Naive B cell (primary cell): ENCODE results near the gene CSMD2. TPM values are rescaled to one million over a fixed set of nuclear protein-coding genes. Genes with fewer than 3 reads are reported as not detected.

Source experiments
- ATAC-seq, 2 donors: fragments of 150-1000 bp; cut with Tn5 transposase; 2 replicates each; pipeline ENCODE4 v1.10.0; 2021; ENCODE audit warnings: low read depth in 2 of 2, mild to moderate bottlenecking in 2 of 2, moderate library complexity in 2 of 2
- DNase-seq: peaks from one replicate; pipeline ENCODE4 v3.0.0; 2022
- H3K27ac Mint-ChIP-seq, 6 donors: one replicate each; pipeline ENCODE4 v1.8.0; 2020 to 2022; ENCODE audit warnings: mild to moderate bottlenecking in 6 of 6, mixed read lengths in 6 of 6, moderate library complexity in 5 of 6, inconsistent platforms in 2 of 6
- H3K27me3 Mint-ChIP-seq, 3 donors: one replicate each; pipeline ENCODE4 v1.8.0; 2021 to 2022; ENCODE audit warnings: mixed read lengths in 3 of 3, mild to moderate bottlenecking in 1 of 3
- H3K36me3 Mint-ChIP-seq, 2 donors: one replicate each; pipeline ENCODE4 v1.8.0; 2020 to 2022; ENCODE audit warnings: mixed read lengths in 2 of 2, inconsistent platforms in 1 of 2, mild to moderate bottlenecking in 1 of 2
- H3K4me1 Mint-ChIP-seq, 3 donors: one replicate each; pipeline ENCODE4 v1.8.0; 2020 to 2022; ENCODE audit warnings: mixed read lengths in 3 of 3, inconsistent platforms in 1 of 3, mild to moderate bottlenecking in 1 of 3, moderate library complexity in 1 of 3
- H3K4me3 Mint-ChIP-seq, 8 donors: one replicate each; pipeline ENCODE4 v1.8.0; 2020 to 2022; ENCODE audit warnings: mild to moderate bottlenecking in 8 of 8, mixed read lengths in 8 of 8, moderate library complexity in 8 of 8, inconsistent platforms in 2 of 8
- H3K9me3 Mint-ChIP-seq, 7 donors: one replicate each; pipeline ENCODE4 v1.8.0; 2020 to 2022; ENCODE audit warnings: mixed read lengths in 7 of 7, mild to moderate bottlenecking in 5 of 7, inconsistent platforms in 2 of 7, moderate library complexity in 1 of 7
- polyA plus RNA-seq, 6 donors: library from polyadenylated mRNA; unstranded; fragments of 300-500 nt; fragmentation: Illumina TruSeq; gene quantifications; one replicate each; pipeline ENCODE4 v1.2.3, GENCODE V29; 2021; ENCODE audit warnings: low read depth in 6 of 6

CSMD2 gene
- polyA plus RNA-seq, 6 donors from 2014 or later, result not detected

- Mint-ChIP-seq H3K9me3 (peaks cover 3 to 18% (median 4%) of the 10 kb centered on the region in 7 donors), H3K4me3 (no peak overlapping the region)
- no peak for ATAC-seq
These were observed 406.3 kb downstream of the CSMD2 start for GRCh38 chr1:33758698-33759097.

DNA sequence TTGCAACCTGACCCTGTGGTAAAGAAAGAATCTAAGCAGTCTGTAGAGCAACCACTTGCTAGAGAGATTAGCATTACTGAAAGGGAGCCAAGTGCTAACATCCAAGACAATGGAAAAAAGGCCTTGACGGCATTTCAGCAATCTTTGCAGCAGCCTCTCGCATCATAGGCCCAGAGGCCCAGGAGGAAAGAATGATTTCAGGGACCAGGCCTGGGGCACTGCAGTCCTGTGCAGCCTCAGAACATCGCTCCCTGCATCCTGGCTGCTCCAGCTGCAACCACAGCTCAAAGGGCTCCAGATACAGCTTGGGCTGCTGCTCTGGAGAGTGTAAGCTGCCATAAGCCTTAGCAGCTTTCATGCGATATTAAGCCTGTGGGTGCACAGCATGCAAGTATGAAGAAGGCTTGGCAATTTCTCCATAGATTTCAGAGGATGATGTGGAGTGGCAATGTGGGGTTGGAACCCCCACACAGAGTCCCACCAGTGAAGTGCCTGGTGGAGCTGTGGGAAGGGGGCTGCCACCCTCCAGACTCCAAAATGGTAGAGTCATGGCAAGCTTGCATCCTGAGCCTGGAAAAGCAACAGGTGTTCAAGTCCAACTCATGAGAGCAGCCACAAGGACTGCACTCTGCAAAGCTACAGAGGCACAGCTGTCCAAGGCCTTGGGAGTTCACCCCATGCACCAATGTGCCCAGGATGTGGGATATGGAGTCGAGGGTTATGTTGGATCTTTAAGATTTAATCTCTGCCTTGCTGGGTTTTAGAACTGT, 411.8 kb downstream of the CSMD2 start:
- no peak for DNase-seq
- peaks cover 0 to 20% of the 10 kb centered on the region in 2 donors for H3K36me3 Mint-ChIP-seq
- ATAC-seq, result no peak
- H3K27ac Mint-ChIP-seq, result no peak overlapping the region
- H3K9me3 Mint-ChIP-seq, result peaks cover 5 to 25% (median 15%) of the 10 kb centered on the region in 7 donors
- H3K27me3 Mint-ChIP-seq, result peaks cover 6 to 14% (median 8%) of the 10 kb centered on the region in 3 donors
- no peak overlapping the region for H3K4me3 Mint-ChIP-seq
- no peaks in the 10 kb centered on the region for H3K4me1 Mint-ChIP-seq

More at GRCh38 chr1:33758698-33759097, 406.3 kb downstream of the CSMD2 start:
- no peaks in the 10 kb centered on the region for H3K4me1 Mint-ChIP-seq
- DNase-seq, result no peak
- H3K27me3 Mint-ChIP-seq, result peaks cover 8 to 10% (median 9%) of the 10 kb centered on the region in 3 donors
- no peak overlapping the region for H3K27ac Mint-ChIP-seq
- H3K36me3 Mint-ChIP-seq, result no peaks in the 10 kb centered on the region

GRCh38 chr1:33745942-33746341, 419.1 kb downstream of the CSMD2 start:
- H3K27me3 Mint-ChIP-seq, result peaks cover 7 to 22% (median 11%) of the 10 kb centered on the region in 3 donors
- peaks cover 0 to 3% (median 0%) of the 10 kb centered on the region in 7 donors for H3K9me3 Mint-ChIP-seq
- H3K4me1 Mint-ChIP-seq, result no peaks in the 10 kb centered on the region
- no peak overlapping the region for H3K27ac Mint-ChIP-seq
- H3K36me3 Mint-ChIP-seq, result peaks cover 0 to 3% of the 10 kb centered on the region in 2 donors
- no peak overlapping the region for H3K4me3 Mint-ChIP-seq
- DNase-seq, result no peak
- ATAC-seq, result no peak

GRCh38 chr1:33743221-33743998, 421.6 kb downstream of the CSMD2 start:
- Mint-ChIP-seq H3K27ac (no peak overlapping the region), H3K4me1 (no peaks in the 10 kb centered on the region), H3K27me3 (peaks cover 9 to 19% (median 11%) of the 10 kb centered on the region in 3 donors), H3K36me3 (no peaks in the 10 kb centered on the region), H3K9me3 (peaks cover 0 to 2% (median 0%) of the 10 kb centered on the region in 7 donors), H3K4me3 (peak overlapping the region in 1 of 8 donors; percentile 74)
- ATAC-seq, result no peak
- DNase-seq, result no peak

DNA sequence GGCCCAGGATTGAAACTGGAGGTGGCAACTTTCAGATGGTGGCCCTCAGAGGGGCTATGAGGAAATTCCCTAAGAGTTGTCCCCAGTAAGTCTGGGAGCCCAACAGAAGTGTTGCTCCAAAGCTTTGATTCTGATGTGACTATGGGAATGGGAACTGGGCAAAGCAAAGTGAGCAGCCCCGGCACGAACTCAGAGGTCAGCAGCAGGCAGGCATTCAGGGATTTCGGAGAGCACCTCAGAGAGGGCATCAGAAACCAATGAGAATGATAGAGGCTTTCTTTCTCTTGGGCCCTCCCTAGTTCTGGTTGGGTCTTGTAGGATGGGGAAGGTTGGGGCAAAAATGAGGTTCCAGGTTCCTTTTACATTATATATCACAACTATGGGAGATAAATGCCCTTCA, 422.4 kb downstream of the CSMD2 start:
- no peak overlapping the region for H3K27ac Mint-ChIP-seq
- peaks cover 0 to 2% (median 0%) of the 10 kb centered on the region in 7 donors for H3K9me3 Mint-ChIP-seq
- H3K4me1 Mint-ChIP-seq, result no peaks in the 10 kb centered on the region
- DNase-seq (no peak), ATAC-seq (no peak)
- no peak overlapping the region for H3K4me3 Mint-ChIP-seq
- no peaks in the 10 kb centered on the region for H3K36me3 Mint-ChIP-seq
- peaks cover 9 to 19% (median 11%) of the 10 kb centered on the region in 3 donors for H3K27me3 Mint-ChIP-seq

DNA sequence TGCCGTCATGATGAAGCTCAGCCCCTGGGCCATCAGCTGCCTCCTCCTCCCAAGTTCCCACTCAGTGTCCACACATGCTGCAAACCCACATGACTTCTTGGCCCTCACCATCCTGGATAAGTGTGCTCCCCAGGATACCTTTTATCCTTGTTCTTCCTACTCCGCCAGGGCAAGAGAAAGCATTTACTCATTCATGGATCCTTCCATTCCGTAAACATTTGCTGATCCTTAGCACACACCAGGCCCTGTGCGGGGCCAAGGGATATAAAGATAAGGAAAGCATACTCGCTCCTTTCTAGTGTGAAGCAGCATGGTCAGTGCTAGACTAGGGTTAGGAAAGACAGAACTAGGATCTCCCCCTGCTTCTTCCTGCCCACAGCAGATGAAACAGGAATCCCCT, 423.3 kb downstream of the CSMD2 start:
- no peaks in the 10 kb centered on the region for H3K4me1 Mint-ChIP-seq
- no peaks in the 10 kb centered on the region for H3K36me3 Mint-ChIP-seq
- no peak for ATAC-seq
- peaks cover 0 to 2% (median 0%) of the 10 kb centered on the region in 7 donors for H3K9me3 Mint-ChIP-seq
- peaks cover 10 to 16% (median 11%) of the 10 kb centered on the region in 3 donors for H3K27me3 Mint-ChIP-seq
- no peak overlapping the region for H3K27ac Mint-ChIP-seq
- no peak for DNase-seq
- H3K4me3 Mint-ChIP-seq, result peak overlapping the region in 1 of 8 donors; percentile 67

- ATAC-seq (no peak), DNase-seq (no peak)
- H3K4me3 Mint-ChIP-seq, result no peak overlapping the region
- peaks cover 16 to 17% (median 17%) of the 10 kb centered on the region in 3 donors for H3K27me3 Mint-ChIP-seq
- peaks cover 0 to 5% (median 0%) of the 10 kb centered on the region in 7 donors for H3K9me3 Mint-ChIP-seq
- H3K27ac Mint-ChIP-seq, result peak overlapping the region in 1 of 6 donors; percentile 61
- H3K36me3 Mint-ChIP-seq, result no peaks in the 10 kb centered on the region
- H3K4me1 Mint-ChIP-seq, result no peaks in the 10 kb centered on the region
These were observed 424.8 kb downstream of the CSMD2 start for GRCh38 chr1:33740040-33740744.

- Mint-ChIP-seq H3K27ac (no peak overlapping the region), H3K27me3 (peaks cover 17 to 22% (median 21%) of the 10 kb centered on the region in 3 donors), H3K36me3 (no peaks in the 10 kb centered on the region), H3K9me3 (peaks cover 0 to 5% (median 0%) of the 10 kb centered on the region in 7 donors), H3K4me1 (no peaks in the 10 kb centered on the region), H3K4me3 (no peak overlapping the region)
- ATAC-seq (no peak), DNase-seq (no peak)
These were observed 426.1 kb downstream of the CSMD2 start for GRCh38 chr1:33738976-33739375.

- Mint-ChIP-seq H3K4me3 (no peak overlapping the region), H3K4me1 (no peaks in the 10 kb centered on the region), H3K27ac (no peak overlapping the region), H3K36me3 (no peaks in the 10 kb centered on the region), H3K9me3 (peaks cover 0 to 5% (median 0%) of the 10 kb centered on the region in 7 donors), H3K27me3 (peaks cover 17 to 22% (median 21%) of the 10 kb centered on the region in 3 donors)
- DNase-seq, result no peak
- ATAC-seq, result no peak
These were observed 426.5 kb downstream of the CSMD2 start for GRCh38 chr1:33738536-33738935.

DNA sequence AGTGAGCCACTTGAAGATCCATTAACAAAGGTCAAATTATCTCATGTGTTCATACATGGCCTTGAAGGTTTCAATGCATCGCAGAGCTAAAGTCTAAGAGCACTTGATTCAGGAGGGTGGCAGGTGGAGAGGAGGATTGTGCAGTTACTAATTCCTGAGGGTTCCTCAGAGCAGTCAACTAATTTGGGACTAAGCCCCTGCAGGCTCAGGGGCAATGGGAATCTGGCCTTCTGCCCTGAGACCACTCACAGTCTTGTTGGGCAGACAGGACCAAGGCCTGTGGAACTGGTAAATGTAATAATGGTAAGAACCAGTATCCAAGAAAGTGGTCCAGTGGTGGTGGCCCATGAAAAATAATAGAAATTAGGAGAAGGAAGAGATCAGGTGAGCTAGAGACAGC, 428.5 kb downstream of the CSMD2 start:
- Mint-ChIP-seq H3K36me3 (no peaks in the 10 kb centered on the region), H3K27ac (no peak overlapping the region), H3K27me3 (peaks cover 17 to 23% (median 22%) of the 10 kb centered on the region in 3 donors), H3K4me3 (no peak overlapping the region), H3K9me3 (peaks cover 0 to 5% (median 0%) of the 10 kb centered on the region in 7 donors), H3K4me1 (no peaks in the 10 kb centered on the region)
- ATAC-seq, result no peak
- no peak for DNase-seq

DNA sequence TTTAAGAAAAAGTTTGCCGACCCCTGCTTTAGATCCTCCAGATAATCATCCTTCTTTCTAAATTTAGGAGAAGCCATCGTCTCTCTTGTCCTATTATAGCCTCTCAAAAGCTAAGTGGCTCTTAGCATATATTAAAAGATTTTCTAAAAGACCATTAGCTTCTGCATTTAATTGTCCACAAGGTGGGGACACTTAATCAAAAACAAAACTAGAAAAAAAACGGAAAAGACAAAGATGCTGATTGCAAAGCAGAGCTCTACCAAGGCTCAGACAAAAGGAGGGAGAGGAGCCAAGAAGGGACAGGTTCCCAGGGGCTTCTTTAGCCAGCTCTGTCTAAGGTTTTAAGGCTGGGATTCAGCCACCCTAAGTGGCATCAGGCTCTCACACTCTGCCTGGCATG, 429.4 kb downstream of the CSMD2 start:
- DNase-seq (no peak), ATAC-seq (no peak)
- H3K36me3 Mint-ChIP-seq, result no peaks in the 10 kb centered on the region
- peaks cover 12 to 23% (median 18%) of the 10 kb centered on the region in 3 donors for H3K27me3 Mint-ChIP-seq
- no peak overlapping the region for H3K27ac Mint-ChIP-seq
- H3K4me3 Mint-ChIP-seq, result no peak overlapping the region
- peaks cover 0 to 5% (median 0%) of the 10 kb centered on the region in 7 donors for H3K9me3 Mint-ChIP-seq
- H3K4me1 Mint-ChIP-seq, result no peaks in the 10 kb centered on the region

DNA sequence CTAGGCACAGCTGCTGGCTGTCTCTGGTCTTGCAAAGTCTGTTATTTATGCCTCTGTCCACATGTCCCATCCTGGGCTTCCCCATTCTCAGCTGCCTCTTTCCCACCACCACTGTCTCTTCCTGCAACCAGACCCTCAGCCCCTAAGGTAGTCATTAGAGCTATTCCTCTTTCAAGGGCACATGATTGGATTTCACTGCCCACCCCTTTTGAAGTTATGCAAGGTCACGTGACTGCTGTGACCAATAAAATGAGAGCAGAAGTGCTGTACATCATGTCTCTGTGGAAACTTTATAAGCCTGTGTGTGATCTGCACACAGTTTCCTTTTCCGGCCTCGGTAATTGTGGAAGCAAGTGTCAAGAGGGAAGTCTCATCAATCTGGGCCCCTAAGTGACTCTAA, 437.7 kb downstream of the CSMD2 start:
- DNase-seq (no peak), ATAC-seq (no peak)
- H3K27me3 Mint-ChIP-seq, result peaks cover 12 to 26% (median 13%) of the 10 kb centered on the region in 3 donors
- H3K9me3 Mint-ChIP-seq, result peaks cover 0 to 2% (median 0%) of the 10 kb centered on the region in 7 donors
- no peak overlapping the region for H3K4me3 Mint-ChIP-seq
- no peaks in the 10 kb centered on the region for H3K36me3 Mint-ChIP-seq
- H3K4me1 Mint-ChIP-seq, result no peaks in the 10 kb centered on the region
- H3K27ac Mint-ChIP-seq, result no peak overlapping the region

DNA sequence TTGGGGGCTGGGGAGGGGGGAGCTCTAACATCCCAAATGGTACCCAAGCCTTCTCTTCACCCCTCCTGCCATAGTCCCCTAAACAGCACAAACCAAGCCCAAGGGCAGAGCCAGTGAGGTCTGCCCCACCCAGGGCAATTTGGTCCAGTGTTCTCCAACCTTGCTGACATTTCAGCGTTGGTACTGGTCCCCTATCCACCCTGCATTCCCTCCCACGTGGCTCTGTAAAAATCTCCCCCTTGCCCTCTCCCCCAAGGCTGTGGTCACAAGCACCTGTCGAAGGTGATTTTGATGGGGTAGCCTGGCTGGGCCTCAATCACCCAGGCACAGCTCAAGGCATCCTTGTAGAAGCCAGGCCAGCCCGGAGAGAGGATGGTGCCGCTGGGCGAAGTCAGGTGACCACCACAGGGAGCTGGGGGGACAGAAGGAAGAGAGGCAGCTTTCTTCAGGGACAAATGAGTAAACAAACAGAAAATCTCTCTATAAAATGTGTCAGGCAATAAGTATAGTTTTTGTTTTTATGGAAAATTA, 438.7 kb downstream of the CSMD2 start:
- Mint-ChIP-seq H3K36me3 (no peaks in the 10 kb centered on the region), H3K4me3 (no peak overlapping the region), H3K27me3 (peaks cover 7 to 26% (median 12%) of the 10 kb centered on the region in 3 donors), H3K4me1 (no peaks in the 10 kb centered on the region), H3K27ac (no peak overlapping the region), H3K9me3 (peaks cover 0 to 2% (median 0%) of the 10 kb centered on the region in 7 donors)
- DNase-seq (no peak), ATAC-seq (no peak)
